ENCODE measurements around the gene PRKCD. TPM values are rescaled to one million over a fixed set of nuclear protein-coding genes. Genes with fewer than 3 reads are reported as not detected.

The PRKCD gene
- total RNA-seq, 1 donor from 2014 or later, result 9.9 TPM

- H3K36me3 Mint-ChIP-seq (ENCODE audit: low read depth, unreplicated experiment), result peaks cover 8% of the 10 kb centered on the region
- no peak overlapping the region for H3K27ac Mint-ChIP-seq (ENCODE audit: unreplicated experiment)
Observed at GRCh38 chr3:53114412-53115074, 46.5 kb upstream of the PRKCD start.

GRCh38 chr3:53116956-53117355, 44.1 kb upstream of the PRKCD start:
- Mint-ChIP-seq H3K9me3 (ENCODE audit: unreplicated experiment) (no peaks in the 10 kb centered on the region), H3K4me1 (ENCODE audit: unreplicated experiment) (no peaks in the 10 kb centered on the region), H3K27me3 (ENCODE audit: unreplicated experiment) (peaks cover 2% of the 10 kb centered on the region), H3K36me3 (ENCODE audit: low read depth, unreplicated experiment) (peaks cover 23% of the 10 kb centered on the region), H3K27ac (ENCODE audit: unreplicated experiment) (no peak overlapping the region), H3K4me3 (ENCODE audit: unreplicated experiment) (no peak overlapping the region)
- no peak for TF ChIP-seq CTCF (IDR thresholded peaks at IDR 0.05; ENCODE audit: unreplicated experiment)
- no peak for DNase-seq (ENCODE audit: low spot score)

More at GRCh38 chr3:53114412-53115074, 46.5 kb upstream of the PRKCD start:
- TF ChIP-seq CTCF (IDR thresholded peaks at IDR 0.05; ENCODE audit: unreplicated experiment), result no peak
- no peak for DNase-seq (ENCODE audit: low spot score)
- Mint-ChIP-seq H3K9me3 (ENCODE audit: unreplicated experiment) (no peaks in the 10 kb centered on the region), H3K4me1 (ENCODE audit: unreplicated experiment) (no peaks in the 10 kb centered on the region), H3K27me3 (ENCODE audit: unreplicated experiment) (peaks cover 2% of the 10 kb centered on the region), H3K4me3 (ENCODE audit: unreplicated experiment) (no peak overlapping the region)

- peaks cover 2% of the 10 kb centered on the region for H3K27me3 Mint-ChIP-seq (ENCODE audit: unreplicated experiment)
- no peaks in the 10 kb centered on the region for H3K9me3 Mint-ChIP-seq (ENCODE audit: unreplicated experiment)
- no peak overlapping the region for H3K27ac Mint-ChIP-seq (ENCODE audit: unreplicated experiment)
Observed at GRCh38 chr3:53120336-53120735, 40.7 kb upstream of the PRKCD start.

GRCh38 chr3:53122255-53122932, 38.6 kb upstream of the PRKCD start:
- H3K9me3 Mint-ChIP-seq (ENCODE audit: unreplicated experiment), result no peaks in the 10 kb centered on the region
- H3K27me3 Mint-ChIP-seq (ENCODE audit: unreplicated experiment), result peaks cover 2% of the 10 kb centered on the region
- no peak for TF ChIP-seq CTCF (IDR thresholded peaks at IDR 0.05; ENCODE audit: unreplicated experiment)
- no peak overlapping the region for H3K4me3 Mint-ChIP-seq (ENCODE audit: unreplicated experiment)
- no peak for DNase-seq (ENCODE audit: low spot score)
- H3K36me3 Mint-ChIP-seq (ENCODE audit: low read depth, unreplicated experiment), result peaks cover 40% of the 10 kb centered on the region
- H3K4me1 Mint-ChIP-seq (ENCODE audit: unreplicated experiment), result no peaks in the 10 kb centered on the region
- no peak overlapping the region for H3K27ac Mint-ChIP-seq (ENCODE audit: unreplicated experiment)

More at GRCh38 chr3:53120336-53120735, 40.7 kb upstream of the PRKCD start:
- TF ChIP-seq CTCF (IDR thresholded peaks at IDR 0.05; ENCODE audit: unreplicated experiment), result no peak
- no peak for DNase-seq (ENCODE audit: low spot score)
- Mint-ChIP-seq H3K36me3 (ENCODE audit: low read depth, unreplicated experiment) (peaks cover 40% of the 10 kb centered on the region), H3K4me1 (ENCODE audit: unreplicated experiment) (no peaks in the 10 kb centered on the region), H3K4me3 (ENCODE audit: unreplicated experiment) (no peak overlapping the region)

- TF ChIP-seq CTCF (IDR thresholded peaks at IDR 0.05; ENCODE audit: unreplicated experiment), result no peak
- no peaks in the 10 kb centered on the region for H3K9me3 Mint-ChIP-seq (ENCODE audit: unreplicated experiment)
- H3K27me3 Mint-ChIP-seq (ENCODE audit: unreplicated experiment), result peaks cover 2% of the 10 kb centered on the region
- H3K4me3 Mint-ChIP-seq (ENCODE audit: unreplicated experiment), result no peak overlapping the region
- H3K27ac Mint-ChIP-seq (ENCODE audit: unreplicated experiment), result no peak overlapping the region
- peaks cover 39% of the 10 kb centered on the region for H3K36me3 Mint-ChIP-seq (ENCODE audit: low read depth, unreplicated experiment)
- DNase-seq (ENCODE audit: low spot score), result no peak
- no peaks in the 10 kb centered on the region for H3K4me1 Mint-ChIP-seq (ENCODE audit: unreplicated experiment)
Observed at GRCh38 chr3:53122933-53123305, 38.1 kb upstream of the PRKCD start.

Data from endothelial cell (in vitro differentiated cells).